ENCODE measurements around the gene ZNF215. TPM values are rescaled to one million over a fixed set of nuclear protein-coding genes. Genes with fewer than 3 reads are reported as not detected.
"Not testable (repeated sequence)": the region's sequence is repeated elsewhere in the genome, so short reads cannot be mapped to it uniquely, and the experiment has no call there.

The ZNF215 gene
- total RNA-seq, 1 experiment from 2014 or later = not detected

- DNase-seq (ENCODE audit: low read depth) = no peak
Observed at GRCh38 chr11:6932145-6932544, 5.9 kb downstream of the ZNF215 start.

- no peak for DNase-seq (ENCODE audit: low read depth)
Observed at GRCh38 chr11:6941970-6942369, 15.7 kb downstream of the ZNF215 start.

- no peak for DNase-seq (ENCODE audit: low read depth)
Observed at GRCh38 chr11:6943131-6943530, 16.9 kb downstream of the ZNF215 start.

GRCh38 chr11:6954248-6954647 is 28.0 kb downstream of the ZNF215 start:
- not testable (repeated sequence) for DNase-seq (ENCODE audit: low read depth)

GRCh38 chr11:6962141-6962540 is 35.9 kb downstream of the ZNF215 start:
- DNase-seq (ENCODE audit: low read depth) = no peak

- DNase-seq (ENCODE audit: low read depth) = no peak
Observed at GRCh38 chr11:6962673-6963072, 36.4 kb downstream of the ZNF215 start.

- no peak for DNase-seq (ENCODE audit: low read depth)
Observed at GRCh38 chr11:6968816-6969215, 42.6 kb downstream of the ZNF215 start.

- not testable (repeated sequence) for DNase-seq (ENCODE audit: low read depth)
Observed at GRCh38 chr11:6969854-6970253, 43.6 kb downstream of the ZNF215 start.

- no peak for DNase-seq (ENCODE audit: low read depth)
Observed at GRCh38 chr11:6979365-6979764, 53.1 kb downstream of the ZNF215 start.

GRCh38 chr11:6986487-6986886 is 60.3 kb downstream of the ZNF215 start:
- DNase-seq (ENCODE audit: low read depth) = no peak

- no peak for DNase-seq (ENCODE audit: low read depth)
Observed at GRCh38 chr11:6988506-6988905, 62.3 kb downstream of the ZNF215 start.

GRCh38 chr11:6991227-6991626 is 65.0 kb downstream of the ZNF215 start:
- no peak for DNase-seq (ENCODE audit: low read depth)

GRCh38 chr11:6992026-6992425 is 65.8 kb downstream of the ZNF215 start:
- DNase-seq (ENCODE audit: low read depth) = no peak

- peak; percentile 14 for DNase-seq (ENCODE audit: low read depth)
Observed at GRCh38 chr11:6992457-6993417, 66.5 kb downstream of the ZNF215 start.

- no peak for DNase-seq (ENCODE audit: low read depth)
Observed at GRCh38 chr11:6995703-6996102, 69.5 kb downstream of the ZNF215 start.

- DNase-seq (ENCODE audit: low read depth) = peak; percentile 32
Observed at GRCh38 chr11:7004482-7004881, 78.3 kb downstream of the ZNF215 start.

Other genes starting within 250 kb of the ZNF215 start
- 93.0 and 140 TPM in 2 replicates for gene MRPL17, start 243.1 kb upstream of the ZNF215 start, total RNA-seq (2014; rRNA removed; shearing (Covaris generic))
- gene OR2AG2, start 154.4 kb upstream of the ZNF215 start, total RNA-seq (2014; rRNA removed; shearing (Covaris generic)) = not detected in 2 replicates
- not detected in 2 replicates for gene OR2AG1, start 143.4 kb upstream of the ZNF215 start, total RNA-seq (2014; rRNA removed; shearing (Covaris generic))
- not detected in 2 replicates for gene OR6A2, start 126.7 kb upstream of the ZNF215 start, total RNA-seq (2014; rRNA removed; shearing (Covaris generic))
- gene OR10A5, start 80.7 kb upstream of the ZNF215 start, total RNA-seq (2014; rRNA removed; shearing (Covaris generic)) = not detected in 2 replicates
- not detected in 2 replicates for gene OR10A2, start 63.4 kb upstream of the ZNF215 start, total RNA-seq (2014; rRNA removed; shearing (Covaris generic))
- not detected in 2 replicates for gene OR10A4, start 49.8 kb upstream of the ZNF215 start, total RNA-seq (2014; rRNA removed; shearing (Covaris generic))
- gene OR2D2, start 33.9 kb upstream of the ZNF215 start, total RNA-seq (2014; rRNA removed; shearing (Covaris generic)) = not detected in 2 replicates
- gene OR2D3, start 5.4 kb upstream of the ZNF215 start, total RNA-seq (2014; rRNA removed; shearing (Covaris generic)) = not detected in 2 replicates
- gene ZNF214, start 93.9 kb downstream of the ZNF215 start, total RNA-seq (2014; rRNA removed; shearing (Covaris generic)) = 0.03 TPM in 1 of 2 replicates, not detected in the other
- not detected in 2 replicates for gene NLRP14, start 94.1 kb downstream of the ZNF215 start, total RNA-seq (2014; rRNA removed; shearing (Covaris generic))
- not detected in 2 replicates for gene RBMXL2, start 162.6 kb downstream of the ZNF215 start, total RNA-seq (2014; rRNA removed; shearing (Covaris generic))

Data from HT1080 (cell line).